ENCODE measurements around the gene FYB1. TPM values are rescaled to one million over a fixed set of nuclear protein-coding genes. Genes with fewer than 3 reads are reported as not detected.

Gene FYB1
- total RNA-seq, 2 experiments from 2014 or later: 105 to 106 TPM

DNA sequence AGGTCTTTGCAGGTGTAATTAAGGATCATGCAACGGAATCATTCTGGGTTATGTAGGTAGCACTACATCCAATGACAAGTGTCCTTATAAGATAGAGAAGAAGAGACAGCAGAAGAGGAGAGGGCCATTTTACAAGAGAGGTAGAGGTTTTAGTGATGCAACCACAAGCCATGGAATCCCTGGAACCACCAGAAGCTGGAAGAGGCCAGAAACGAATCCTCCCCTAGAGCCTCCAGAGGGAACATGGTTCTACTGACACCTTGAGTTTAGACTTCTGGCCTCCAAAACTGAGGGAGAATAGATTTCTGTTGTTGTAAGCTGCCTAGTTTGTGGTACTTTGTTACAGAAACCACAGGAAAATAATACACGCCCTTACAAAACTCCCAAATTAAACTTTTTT lies 3.5 kb downstream of the FYB1 start:
- peak overlapping the region; percentile 50 for H3K4me3 Mint-ChIP-seq
- POLR2A ChIA-PET: interaction anchor here (0.9 to 2.5 kb wide), 3 partner anchors 15 to 59 kb away, joined by 4 to 17 read pairs (median 16); no protein-coding TSS in a partner anchor

DNA sequence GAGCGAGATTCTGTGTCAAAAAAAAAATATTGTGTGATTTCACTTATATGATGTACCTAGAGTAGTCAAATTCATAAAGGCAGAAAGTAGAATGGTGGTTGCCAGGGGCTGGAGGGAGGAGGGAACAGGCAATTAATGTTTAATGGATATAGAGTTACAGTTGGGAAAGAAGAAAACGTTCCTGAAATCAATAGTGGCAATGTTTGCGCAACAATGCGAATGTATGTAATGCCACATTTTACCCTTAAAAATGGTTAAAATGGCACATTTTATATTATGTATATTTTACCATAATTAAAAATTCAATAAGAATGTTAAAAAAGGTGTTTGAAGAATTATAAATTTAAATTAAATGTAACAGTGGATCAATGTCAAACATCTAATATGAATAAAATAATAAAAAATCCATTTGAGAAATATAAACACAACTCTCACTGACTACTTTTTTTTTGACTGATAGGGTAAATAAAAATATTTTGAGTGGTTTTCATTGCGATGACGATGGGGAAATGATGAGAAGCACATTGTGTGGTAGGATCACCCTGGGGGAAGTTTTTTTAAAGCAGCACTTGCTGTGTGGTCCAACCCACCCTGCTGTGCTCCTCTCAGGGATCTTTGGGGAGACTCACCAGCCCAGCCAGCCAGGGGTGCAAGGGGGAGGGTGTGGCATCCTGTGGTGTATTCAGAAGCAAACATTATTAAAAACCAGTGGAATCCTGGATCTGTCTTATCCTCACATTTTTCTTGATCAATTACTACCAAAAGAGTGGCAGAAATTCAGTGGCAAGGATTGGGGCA lies 4.3 kb downstream of the FYB1 start:
- intact Hi-C loops (cut with micrococcal nuclease): loop anchor here (5.0 kb wide), 1 partner anchor 1197 kb away; no protein-coding TSS in a partner anchor
- Mint-ChIP-seq H3K27ac (peak overlapping the region; percentile 95), H3K27me3 (no peaks in the 10 kb centered on the region), H3K4me3 (peak overlapping the region; percentile 50), H3K36me3 (peaks cover 2% of the 10 kb centered on the region), H3K4me1 (ENCODE audit: low read depth) (peaks cover 80% of the 10 kb centered on the region), H3K9me3 (no peaks in the 10 kb centered on the region)
- ChIA-PET CTCF (interaction anchor here (2.9 to 6.9 kb wide), 3 partner anchors 56 to 70 kb away, joined by 21 to 195 read pairs (median 34); no protein-coding TSS in a partner anchor), POLR2A (interaction anchor here (2.5 kb wide), 1 partner anchor 14 kb away, joined by 17 read pairs; no protein-coding TSS in a partner anchor)
- peak; percentile 56 for DNase-seq

More for the DNA sequence above, 3.5 kb downstream of the FYB1 start:
- Mint-ChIP-seq H3K27ac (peak overlapping the region; percentile 78), H3K27me3 (no peaks in the 10 kb centered on the region), H3K9me3 (no peaks in the 10 kb centered on the region), H3K36me3 (peaks cover 2% of the 10 kb centered on the region), H3K4me1 (ENCODE audit: low read depth) (peaks cover 74% of the 10 kb centered on the region)
- no peak for DNase-seq
- intact Hi-C loops (cut with micrococcal nuclease): loop anchor here (2.0 kb wide), 2 partner anchors 15 to 59 kb away; no protein-coding TSS in a partner anchor
- CTCF ChIA-PET: interaction anchor here (0.6 to 6.9 kb wide), 17 partner anchors 8 to 160 kb away, joined by 3 to 195 read pairs (median 18); no protein-coding TSS in a partner anchor

DNA sequence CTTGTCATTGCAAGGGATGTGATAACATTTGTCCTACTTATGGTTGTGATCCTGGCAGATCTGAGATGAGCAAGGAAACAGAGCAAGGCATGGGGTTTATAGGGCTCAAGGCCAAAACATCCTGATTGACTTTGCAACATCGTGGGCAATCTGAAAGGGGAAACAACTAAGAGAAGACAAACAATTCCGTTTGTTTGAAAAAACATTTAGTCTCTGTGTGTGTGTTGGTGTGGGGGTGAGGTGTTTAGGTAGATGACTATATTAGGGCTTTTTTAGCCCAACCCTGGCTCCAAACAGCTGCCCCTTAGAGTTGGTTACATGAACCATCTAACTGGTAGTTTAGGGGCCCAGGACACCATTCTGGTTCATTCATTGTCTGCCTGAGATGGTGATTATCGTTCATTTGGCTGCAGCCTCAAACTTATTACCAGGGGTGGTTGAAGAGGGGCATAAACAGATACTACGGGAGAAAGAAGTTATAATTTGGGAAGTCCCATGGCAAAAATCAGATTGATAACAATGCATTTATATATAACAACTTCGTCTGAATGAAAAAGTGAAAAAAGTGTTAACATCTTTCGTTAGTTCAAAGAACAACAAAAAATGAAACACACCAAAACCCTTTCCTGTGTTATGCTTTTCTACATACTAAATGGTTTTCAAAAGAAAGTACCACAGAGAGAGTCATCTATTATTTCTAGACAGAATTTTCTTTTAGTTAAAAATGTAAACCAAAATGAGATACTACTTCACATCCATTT lies 5.7 kb downstream of the FYB1 start:
- H3K9me3 Mint-ChIP-seq: no peaks in the 10 kb centered on the region
- H3K4me1 Mint-ChIP-seq (ENCODE audit: low read depth): peaks cover 79% of the 10 kb centered on the region
- DNase-seq: no peak
- peak overlapping the region; percentile 95 for H3K27ac Mint-ChIP-seq
- POLR2A ChIA-PET: interaction anchor here (0.8 to 5.5 kb wide), 8 partner anchors 12 to 56 kb away, joined by 3 to 79 read pairs (median 5); no protein-coding TSS in a partner anchor
- intact Hi-C loops (cut with micrococcal nuclease): loop anchor here (2.0 to 5.0 kb wide), 2 partner anchors 139 to 1199 kb away; partner anchors contain the start of gene RICTOR
- H3K4me3 Mint-ChIP-seq: peak overlapping the region; percentile 71
- H3K27me3 Mint-ChIP-seq: no peaks in the 10 kb centered on the region
- CTCF ChIA-PET: interaction anchor here (1.0 to 3.6 kb wide), 3 partner anchors 18 to 69 kb away, joined by 3 to 19 read pairs (median 10); no protein-coding TSS in a partner anchor
- H3K36me3 Mint-ChIP-seq: peaks cover 6% of the 10 kb centered on the region

DNA sequence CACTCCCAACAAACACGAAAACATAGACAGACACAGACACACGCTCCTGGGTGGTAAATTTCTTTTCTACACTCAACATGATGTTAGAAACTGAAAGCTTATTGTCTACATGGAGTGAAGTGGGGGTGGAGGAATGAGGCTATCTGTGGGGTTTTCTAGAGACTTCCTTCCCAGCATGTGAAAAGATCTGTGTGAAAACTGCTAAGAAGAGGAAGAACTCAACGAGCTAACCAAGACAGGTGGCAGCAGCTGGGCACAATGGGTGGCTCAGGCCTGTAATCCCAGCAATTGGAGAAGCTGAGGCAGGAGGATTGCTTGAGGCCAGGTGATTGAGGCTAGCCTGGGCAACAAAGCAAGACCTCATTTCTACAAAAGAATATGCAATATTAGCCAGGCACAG lies 7.6 kb downstream of the FYB1 start:
- Mint-ChIP-seq H3K27me3 (no peaks in the 10 kb centered on the region), H3K9me3 (no peaks in the 10 kb centered on the region), H3K4me3 (peak overlapping the region; percentile 83), H3K27ac (peak overlapping the region; percentile 95), H3K4me1 (ENCODE audit: low read depth) (peaks cover 75% of the 10 kb centered on the region), H3K36me3 (peaks cover 6% of the 10 kb centered on the region)
- ChIA-PET CTCF (interaction anchor here (0.7 to 3.6 kb wide), 13 partner anchors 10 to 130 kb away, joined by 3 to 20 read pairs (median 5); no protein-coding TSS in a partner anchor), POLR2A (interaction anchor here (0.7 to 5.5 kb wide), 11 partner anchors 10 to 54 kb away, joined by 3 to 79 read pairs (median 6); no protein-coding TSS in a partner anchor)
- peak; percentile 49 for DNase-seq
- intact Hi-C loops (cut with micrococcal nuclease): loop anchor here (1.0 to 5.0 kb wide), 3 partner anchors 20 to 1201 kb away; partner anchors contain the start of gene RICTOR

DNA sequence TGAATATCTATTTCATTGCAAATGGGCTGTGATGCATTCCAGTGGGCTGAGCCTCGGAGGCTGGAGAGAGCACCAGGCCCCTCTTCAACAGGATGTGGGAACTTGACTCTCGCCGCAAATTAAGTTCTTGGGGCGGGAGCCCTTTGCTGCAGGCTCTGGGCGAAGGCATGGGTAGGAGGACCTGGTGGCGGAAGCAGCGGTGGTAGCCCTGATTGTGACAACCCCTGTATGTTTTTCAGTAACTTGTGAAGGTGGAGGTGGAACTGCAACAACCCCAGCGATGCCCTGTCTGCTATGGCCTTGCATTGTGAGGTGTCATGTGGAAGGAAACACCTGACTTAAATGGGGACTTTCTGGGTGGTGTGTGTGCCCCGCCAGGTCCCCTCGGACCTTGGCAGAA lies 9.4 kb downstream of the FYB1 start:
- ChIA-PET CTCF (interaction anchor here (1.0 to 3.6 kb wide), 5 partner anchors 8 to 129 kb away, joined by 4 to 19 read pairs (median 7); no protein-coding TSS in a partner anchor), POLR2A (interaction anchor here (0.8 to 5.5 kb wide), 8 partner anchors 9 to 45 kb away, joined by 3 to 79 read pairs (median 4); no protein-coding TSS in a partner anchor)
- no peaks in the 10 kb centered on the region for H3K9me3 Mint-ChIP-seq
- peak overlapping the region; percentile 95 for H3K27ac Mint-ChIP-seq
- H3K4me3 Mint-ChIP-seq: peak overlapping the region; percentile 83
- H3K4me1 Mint-ChIP-seq (ENCODE audit: low read depth): peaks cover 75% of the 10 kb centered on the region
- DNase-seq: peak; percentile 90
- H3K27me3 Mint-ChIP-seq: no peaks in the 10 kb centered on the region
- intact Hi-C loops (cut with micrococcal nuclease): loop anchor here (1.0 to 10.0 kb wide), 6 partner anchors 9 to 1469 kb away; partner anchors contain the start of gene PTGER4
- peaks cover 6% of the 10 kb centered on the region for H3K36me3 Mint-ChIP-seq

DNA sequence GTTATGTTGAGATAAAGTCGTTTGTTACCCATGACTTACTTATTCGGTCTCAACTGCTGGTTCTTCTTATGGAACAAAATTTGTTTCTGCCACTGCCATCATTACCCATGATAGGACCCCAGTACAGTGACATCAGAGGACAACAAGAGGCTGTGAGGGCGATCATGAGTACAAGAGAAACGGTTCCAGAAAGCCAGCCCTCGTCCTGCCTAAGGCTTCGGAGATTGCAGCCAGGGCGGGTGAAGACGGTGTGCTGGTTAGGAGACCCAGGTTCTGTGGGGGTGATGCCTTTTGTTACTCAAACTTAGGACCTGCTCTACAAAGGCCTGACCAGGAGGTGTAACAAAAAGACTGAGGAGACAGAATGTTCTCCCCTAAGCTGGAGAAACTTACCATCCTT lies 10.9 kb downstream of the FYB1 start:
- CTCF ChIA-PET: interaction anchor here (0.7 to 1.4 kb wide), 4 partner anchors 7 to 75 kb away, joined by 3 to 7 read pairs (median 4); no protein-coding TSS in a partner anchor
- intact Hi-C loops (cut with micrococcal nuclease): loop anchor here (1.0 to 10.0 kb wide), 4 partner anchors 14 to 1470 kb away; partner anchors contain the start of gene PTGER4
- Mint-ChIP-seq H3K27ac (peak overlapping the region; percentile 95), H3K36me3 (peaks cover 6% of the 10 kb centered on the region), H3K27me3 (no peaks in the 10 kb centered on the region), H3K4me1 (ENCODE audit: low read depth) (peaks cover 76% of the 10 kb centered on the region), H3K4me3 (peak overlapping the region; percentile 83), H3K9me3 (no peaks in the 10 kb centered on the region)
- POLR2A ChIA-PET: interaction anchor here (1.2 to 5.5 kb wide), 3 partner anchors 7 to 14 kb away, joined by 3 to 79 read pairs (median 5); no protein-coding TSS in a partner anchor
- DNase-seq: peak; percentile 62

DNA sequence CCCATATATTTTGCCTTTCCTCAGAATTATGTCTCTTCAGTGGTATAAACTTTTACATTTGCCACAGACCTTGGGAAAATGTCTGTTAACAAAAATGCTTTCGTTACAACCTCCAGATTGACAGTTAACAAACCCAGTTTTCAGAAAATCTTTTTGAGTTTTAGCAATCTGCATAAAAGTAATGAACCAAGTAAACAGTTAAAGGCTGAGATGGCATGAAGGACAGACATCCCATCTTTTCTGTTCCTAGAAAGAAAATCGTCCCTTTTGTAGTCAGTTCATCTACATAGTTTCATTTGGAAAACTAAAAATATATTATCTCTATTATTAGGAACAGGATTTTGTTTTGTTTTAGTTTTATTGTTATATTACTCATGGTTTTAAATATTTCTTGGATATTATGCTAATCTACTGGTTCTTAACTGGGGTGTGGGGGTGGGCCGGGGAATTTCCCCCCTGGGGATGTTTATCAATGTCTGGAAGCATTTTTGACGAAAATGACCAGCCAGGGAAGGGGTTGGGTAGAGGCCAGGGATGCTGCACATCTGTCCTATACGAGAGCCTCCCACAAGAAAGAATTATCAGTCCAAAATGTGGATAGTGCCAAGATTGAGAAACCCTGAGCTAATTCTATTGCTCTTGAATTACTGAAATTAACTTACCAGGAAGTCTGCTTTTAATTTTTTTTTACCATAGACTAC lies 11.9 kb downstream of the FYB1 start:
- CTCF ChIA-PET: interaction anchor here (0.6 kb wide), 1 partner anchor 43 kb away, joined by 3 read pairs; no protein-coding TSS in a partner anchor
- peak overlapping the region; percentile 95 for H3K27ac Mint-ChIP-seq
- no peak for DNase-seq
- peaks cover 10% of the 10 kb centered on the region for H3K36me3 Mint-ChIP-seq
- peaks cover 68% of the 10 kb centered on the region for H3K4me1 Mint-ChIP-seq (ENCODE audit: low read depth)
- H3K9me3 Mint-ChIP-seq: no peaks in the 10 kb centered on the region
- H3K27me3 Mint-ChIP-seq: no peaks in the 10 kb centered on the region
- POLR2A ChIA-PET: no interaction called here
- intact Hi-C loops (cut with micrococcal nuclease): loop anchor here (1.0 to 10.0 kb wide), 4 partner anchors 13 to 1471 kb away; partner anchors contain the start of gene PTGER4
- peak overlapping the region; percentile 83 for H3K4me3 Mint-ChIP-seq

DNA sequence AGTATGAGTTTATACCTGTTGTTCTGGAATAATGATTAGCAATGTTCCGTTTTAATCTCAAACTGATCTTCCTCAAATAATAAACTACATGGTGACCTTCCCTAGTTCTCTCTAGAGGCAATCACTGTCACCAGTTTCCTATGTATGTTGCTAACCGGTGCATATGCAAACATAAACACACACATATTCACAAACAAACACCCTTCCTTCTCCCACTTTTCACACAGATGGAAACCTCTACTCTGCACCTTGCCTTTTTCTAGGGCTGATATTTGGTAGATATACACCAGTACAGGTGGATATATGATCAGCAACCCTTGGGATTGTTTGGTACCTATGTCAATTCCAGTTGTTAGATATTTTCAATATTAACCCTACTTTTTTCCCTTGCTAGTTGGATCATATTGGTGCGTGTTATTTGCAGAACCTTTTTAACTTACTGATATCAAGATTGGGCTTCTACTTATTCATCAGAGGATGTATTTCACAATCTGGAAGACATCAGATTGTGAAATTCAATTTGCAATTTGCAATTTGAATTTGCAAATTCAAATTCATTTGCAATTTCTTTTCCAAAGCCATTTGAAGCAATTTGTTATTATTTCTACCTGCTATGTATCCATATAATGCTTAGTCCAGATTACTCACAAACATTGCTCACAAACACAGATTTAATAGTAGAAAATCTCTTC lies 12.6 kb downstream of the FYB1 start:
- ChIA-PET CTCF (no interaction called here), POLR2A (interaction anchor here (2.1 kb wide), 1 partner anchor 30 kb away, joined by 4 read pairs; no protein-coding TSS in a partner anchor)
- no peak for DNase-seq
- Mint-ChIP-seq H3K4me1 (ENCODE audit: low read depth) (peaks cover 63% of the 10 kb centered on the region), H3K27me3 (no peaks in the 10 kb centered on the region), H3K4me3 (peak overlapping the region; percentile 38), H3K9me3 (no peaks in the 10 kb centered on the region), H3K36me3 (peaks cover 16% of the 10 kb centered on the region), H3K27ac (peak overlapping the region; percentile 95)
- intact Hi-C loops (cut with micrococcal nuclease): loop anchor here (10.0 kb wide), 1 partner anchor 1278 kb away; no protein-coding TSS in a partner anchor

DNA sequence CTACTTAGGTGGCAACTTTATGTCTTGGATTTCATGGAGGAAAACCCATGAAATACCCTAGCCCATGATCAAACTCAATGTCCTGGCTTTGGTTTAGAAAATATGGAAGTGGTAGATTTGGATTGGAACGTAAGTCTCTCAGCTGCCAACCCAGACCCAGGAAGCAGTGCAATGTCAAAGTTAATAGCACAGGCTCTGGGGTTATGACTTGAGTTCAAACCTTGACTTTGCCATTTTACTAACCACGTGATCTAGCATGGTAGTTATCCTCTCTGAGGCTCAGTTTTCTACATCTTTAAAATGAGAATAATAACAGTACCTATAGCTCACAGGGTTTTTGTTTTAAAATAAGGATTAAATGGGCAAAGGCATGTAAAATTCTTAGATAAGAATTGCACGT lies 13.8 kb downstream of the FYB1 start:
- Mint-ChIP-seq H3K27ac (peak overlapping the region; percentile 95), H3K27me3 (no peaks in the 10 kb centered on the region), H3K4me3 (peak overlapping the region; percentile 88), H3K4me1 (ENCODE audit: low read depth) (peaks cover 56% of the 10 kb centered on the region), H3K36me3 (peaks cover 21% of the 10 kb centered on the region), H3K9me3 (no peaks in the 10 kb centered on the region)
- intact Hi-C loops (cut with micrococcal nuclease): loop anchor here (10.0 kb wide), 1 partner anchor 1279 kb away; no protein-coding TSS in a partner anchor
- no peak for DNase-seq
- POLR2A ChIA-PET: interaction anchor here (0.8 to 2.1 kb wide), 3 partner anchors 10 to 46 kb away, joined by 3 to 4 read pairs (median 4); no protein-coding TSS in a partner anchor
- CTCF ChIA-PET: interaction anchor here (0.6 to 4.0 kb wide), 5 partner anchors 12 to 75 kb away, joined by 3 to 23 read pairs (median 5); no protein-coding TSS in a partner anchor

DNA sequence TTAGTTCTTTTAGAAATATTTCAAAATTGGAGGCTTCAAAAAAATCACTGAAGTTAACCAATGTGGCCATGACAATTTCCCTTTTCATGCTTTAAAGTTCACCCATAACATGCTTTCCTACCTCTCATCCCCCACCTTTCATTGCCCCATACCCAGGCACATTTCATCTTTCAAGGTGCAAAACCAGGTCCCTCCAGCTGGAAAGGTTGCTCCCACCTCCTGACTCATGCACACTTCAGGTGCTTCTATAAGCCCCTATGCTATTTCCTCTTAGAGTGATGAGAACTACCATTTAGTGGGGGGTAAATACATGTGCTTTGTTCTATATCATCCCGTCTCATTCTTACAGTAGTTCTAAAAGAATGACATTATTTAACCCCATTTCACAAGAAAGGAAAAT lies 15.4 kb downstream of the FYB1 start:
- CTCF ChIA-PET: interaction anchor here (4.0 kb wide), 1 partner anchor 13 kb away, joined by 23 read pairs; no protein-coding TSS in a partner anchor
- Mint-ChIP-seq H3K4me1 (ENCODE audit: low read depth) (peaks cover 45% of the 10 kb centered on the region), H3K9me3 (no peaks in the 10 kb centered on the region), H3K27ac (peak overlapping the region; percentile 95), H3K27me3 (no peaks in the 10 kb centered on the region), H3K4me3 (peak overlapping the region; percentile 88), H3K36me3 (peaks cover 27% of the 10 kb centered on the region)
- POLR2A ChIA-PET: interaction anchor here (1.3 to 5.2 kb wide), 3 partner anchors 10 to 27 kb away, joined by 3 to 50 read pairs (median 6); no protein-coding TSS in a partner anchor
- intact Hi-C loops (cut with micrococcal nuclease): loop anchor here (1.0 to 10.0 kb wide), 2 partner anchors 9 to 1281 kb away; no protein-coding TSS in a partner anchor
- DNase-seq: no peak

All from activated CD4-positive, alpha-beta memory T cell treated with anti-CD3 and anti-CD28 coated beads for 36 hours (primary cell).